ENCODE results near the gene LPCAT1.
"Not testable (repeated sequence)": the region's sequence is repeated elsewhere in the genome, so short reads cannot be mapped to it uniquely, and the experiment has no call there.

LPCAT1 gene

GRCh38 chr5:1521671-1522600, 1.8 kb downstream of the LPCAT1 start:
- peak; percentile 80 for DNase-seq

- no peak for DNase-seq
These were observed 2.8 kb downstream of the LPCAT1 start for GRCh38 chr5:1520791-1521453.

GRCh38 chr5:1519631-1520210, 4.0 kb downstream of the LPCAT1 start:
- DNase-seq = no peak

- no peak for DNase-seq
These were observed 5.9 kb downstream of the LPCAT1 start for GRCh38 chr5:1517838-1518237.

GRCh38 chr5:1516615-1517601, 6.9 kb downstream of the LPCAT1 start:
- no peak for DNase-seq

- DNase-seq = no peak
These were observed 7.7 kb downstream of the LPCAT1 start for GRCh38 chr5:1515921-1516571.

GRCh38 chr5:1515311-1515920, 8.3 kb downstream of the LPCAT1 start:
- DNase-seq = no peak

- DNase-seq = not testable (repeated sequence)
These were observed 8.9 kb downstream of the LPCAT1 start for GRCh38 chr5:1514819-1515310.

- DNase-seq = no peak
These were observed 9.5 kb downstream of the LPCAT1 start for GRCh38 chr5:1514027-1514818.

GRCh38 chr5:1513326-1514026, 10.3 kb downstream of the LPCAT1 start:
- DNase-seq = no peak

GRCh38 chr5:1512541-1513291, 11.0 kb downstream of the LPCAT1 start:
- no peak for DNase-seq

- DNase-seq = no peak
These were observed 11.9 kb downstream of the LPCAT1 start for GRCh38 chr5:1511651-1512540.

- DNase-seq = no peak
These were observed 12.7 kb downstream of the LPCAT1 start for GRCh38 chr5:1511048-1511447.

- DNase-seq = no peak
These were observed 13.1 kb downstream of the LPCAT1 start for GRCh38 chr5:1510631-1511030.

- DNase-seq = no peak
These were observed 13.6 kb downstream of the LPCAT1 start for GRCh38 chr5:1510151-1510561.

GRCh38 chr5:1509346-1510085, 14.2 kb downstream of the LPCAT1 start:
- DNase-seq = no peak
